Testis (tissue), 3 donors: ENCODE data around the gene GPR42. TPM values are rescaled to one million over a fixed set of nuclear protein-coding genes. Genes with fewer than 3 reads are reported as not detected.

ENCODE experiments used
- DNase-seq: peaks from one replicate; pipeline ENCODE4 v3.0.0-alpha.2; 2019
- H3K27ac ChIP-seq, 2 donors: fragments of 200-600 bp; sonication (generic); one replicate each; pipeline ENCODE4 v1.5.1; 2019
- H3K27me3 ChIP-seq: fragments of 200-600 bp; sonication (generic); one replicate; pipeline ENCODE4 v1.5.1; 2019
- H3K36me3 ChIP-seq: fragments of 200-600 bp; sonication (generic); one replicate; pipeline ENCODE4 v1.5.1; 2017; ENCODE audit warnings: low read depth; ENCODE audit errors: missing control alignments
- H3K4me1 ChIP-seq: fragments of 200-600 bp; sonication (generic); one replicate; pipeline ENCODE4 v1.5.1; 2019
- H3K4me3 ChIP-seq, 2 donors: fragments of 200-600 bp; sonication (generic); one replicate each; pipeline ENCODE4 v1.5.1; 2017 to 2019
- H3K9me3 ChIP-seq: fragments of 200-600 bp; sonication (generic); one replicate; pipeline ENCODE4 v1.5.1; 2017
- CTCF ChIP-seq, 3 experiments: fragments of 450-650 bp in 2 of 3; fragments of 200-600 bp in 1 of 3; sonication (generic) in 1 of 3; IDR thresholded peaks; one replicate each; pipeline ENCODE4 v1.5.1; 2016 to 2019; ENCODE audit warnings: antibody characterized with exemption in 3 of 3, mild to moderate bottlenecking in 2 of 3, moderate library complexity in 1 of 3
- POLR2A ChIP-seq: fragments of 450-650 bp; IDR thresholded peaks from one replicate; pipeline ENCODE4 v1.6.1; 2017; ENCODE audit warnings: antibody characterized with exemption, mild to moderate bottlenecking, moderate library complexity
- WGBS, 2 donors: methylation state at CpG; one replicate each; pipeline ENCODE4 v1.1.5; 2018; 5-methylcytosine and 5-hydroxymethylcytosine counted together
- intact Hi-C: fragments of 100-400 bp; cut with DNase I; formaldehyde crosslinking; loops from one replicate; pipeline ENCODE4 v1.15.1; 2023; ENCODE audit warnings: low total_unique reads
- polyA plus RNA-seq: library from polyadenylated mRNA; stranded (reverse); fragments of 350-450 nt; fragmentation: Illumina TruSeq; extraction: RNeasy Lipid Tissue Mini Kit (QIAGEN cat#74804); gene quantifications from one replicate; pipeline ENCODE4 v1.2.3, GENCODE V29; 2014; ENCODE audit warnings: low read depth, low replicate concordance; ENCODE audit not compliant: insufficient read depth
- total RNA-seq, 2 donors: library from RNA; depleted of rRNA; stranded (reverse); fragments of >200 nt; gene quantifications; one replicate each; pipeline ENCODE4 v1.2.3, GENCODE V29; 2016

Gene GPR42
- total and polyA plus RNA-seq, 3 donors from 2014 or later = not detected

GRCh38 chr19:35403116-35403760 is 32.4 kb downstream of the GPR42 start:
- Histone ChIP-seq H3K27ac (no peak overlapping the region), H3K27me3 (no peaks in the 10 kb centered on the region), H3K4me3 (no peak overlapping the region), H3K9me3 (no peaks in the 10 kb centered on the region), H3K4me1 (no peaks in the 10 kb centered on the region), H3K36me3 (no peaks in the 10 kb centered on the region)
- no peak for DNase-seq
- intact Hi-C loops = no loop called here
- WGBS, 2 donors = 81 to 87% methylated on average over 5 to 8 of the region's 8 CpGs
- TF ChIP-seq CTCF (IDR thresholded peaks at IDR 0.05) (no peak), POLR2A (no peak)

- TF ChIP-seq CTCF (IDR thresholded peaks at IDR 0.05) (no peak), POLR2A (no peak)
- Histone ChIP-seq H3K4me1 (no peaks in the 10 kb centered on the region), H3K36me3 (no peaks in the 10 kb centered on the region), H3K9me3 (no peaks in the 10 kb centered on the region), H3K27me3 (no peaks in the 10 kb centered on the region), H3K4me3 (no peak overlapping the region), H3K27ac (no peak overlapping the region)
- WGBS, 2 donors = 71 to 75% methylated on average over 10 to 11 of the region's 11 CpGs
- intact Hi-C loops = no loop called here
- DNase-seq = no peak
Measured at GRCh38 chr19:35404879-35405622, 34.2 kb downstream of the GPR42 start.

- no peak for TF ChIP-seq POLR2A
- TF ChIP-seq CTCF (IDR thresholded peaks at IDR 0.05) = no peak
- Histone ChIP-seq H3K4me3 (no peak overlapping the region), H3K4me1 (no peaks in the 10 kb centered on the region), H3K27me3 (no peaks in the 10 kb centered on the region), H3K27ac (no peak overlapping the region), H3K36me3 (no peaks in the 10 kb centered on the region), H3K9me3 (no peaks in the 10 kb centered on the region)
- WGBS, 2 donors = 77 to 100% methylated on average over 1 to 6 of the region's 6 CpGs
- intact Hi-C loops = no loop called here
- DNase-seq = no peak
Measured at GRCh38 chr19:35407619-35408018, 36.8 kb downstream of the GPR42 start.

GRCh38 chr19:35408284-35409171 is 37.7 kb downstream of the GPR42 start:
- H3K27ac ChIP-seq = no peak overlapping the region

More at GRCh38 chr19:35408284-35409171, 37.7 kb downstream of the GPR42 start:
- intact Hi-C loops = no loop called here
- WGBS, 2 donors = 87 to 90% methylated on average over 13 of the region's 13 CpGs
- DNase-seq = no peak
- TF ChIP-seq POLR2A (no peak), CTCF (IDR thresholded peaks at IDR 0.05) (no peak)
- Histone ChIP-seq H3K4me3 (no peak overlapping the region), H3K27me3 (no peaks in the 10 kb centered on the region), H3K36me3 (no peaks in the 10 kb centered on the region), H3K4me1 (no peaks in the 10 kb centered on the region), H3K9me3 (no peaks in the 10 kb centered on the region)
